Measurements from ENCODE around the gene TMEM120A.

TMEM120A gene

DNA sequence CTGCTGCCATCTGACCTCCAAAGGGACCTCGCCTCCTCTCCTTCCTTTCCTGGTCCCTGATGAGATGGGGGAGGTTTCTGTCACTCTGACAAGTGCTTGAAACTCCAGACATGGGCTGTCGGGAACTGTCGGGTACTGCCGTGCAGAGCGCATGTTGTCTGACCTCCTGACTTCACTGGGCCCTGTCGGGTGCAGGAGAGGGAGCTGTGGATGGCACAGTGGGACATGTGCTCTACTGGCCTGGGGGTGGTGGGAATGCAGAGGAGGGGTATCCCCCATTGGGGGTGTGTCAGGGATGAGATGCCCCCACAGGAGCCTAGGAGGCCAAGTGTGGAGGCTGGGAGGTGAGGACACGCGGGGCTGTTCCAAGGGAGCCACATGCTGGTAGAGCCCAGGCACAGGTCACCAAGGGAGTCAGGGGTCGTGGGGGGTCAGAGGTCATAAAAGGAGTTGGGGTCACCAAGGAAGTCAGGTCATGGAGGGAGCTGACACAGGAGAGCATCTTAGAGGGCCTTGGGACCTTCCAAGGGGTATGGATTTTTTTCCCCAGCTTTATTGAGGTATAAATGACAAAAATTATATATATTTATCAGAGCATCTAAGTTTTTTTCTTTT lies 30.9 kb downstream of the TMEM120A start:
- Histone ChIP-seq H3K4me1 (ENCODE audit: control insufficient read depth, low read depth, low read length) (no peaks in the 10 kb centered on the region), H3K27ac (ENCODE audit: low read length) (no peak overlapping the region), H3K27me3 (ENCODE audit: control insufficient read depth, insufficient read depth, low read length) (no peaks in the 10 kb centered on the region), H3K4me3 (ENCODE audit: low read length) (no peak overlapping the region), H3K9me3 (ENCODE audit: control insufficient read depth, low read depth, low read length) (no peaks in the 10 kb centered on the region), H3K9ac (ENCODE audit: low read length) (no peak overlapping the region), H3K36me3 (ENCODE audit: control insufficient read depth, low read depth, low read length) (peaks cover 4% of the 10 kb centered on the region)

- Histone ChIP-seq H3K9ac (ENCODE audit: low read length) (no peak overlapping the region), H3K4me3 (ENCODE audit: low read length) (no peak overlapping the region), H3K36me3 (ENCODE audit: control insufficient read depth, low read depth, low read length) (peaks cover 11% of the 10 kb centered on the region), H3K27ac (ENCODE audit: low read length) (no peak overlapping the region), H3K27me3 (ENCODE audit: control insufficient read depth, insufficient read depth, low read length) (no peaks in the 10 kb centered on the region), H3K9me3 (ENCODE audit: control insufficient read depth, low read depth, low read length) (no peaks in the 10 kb centered on the region), H3K4me1 (ENCODE audit: control insufficient read depth, low read depth, low read length) (no peaks in the 10 kb centered on the region)
Measured at GRCh38 chr7:75962607-75963380, 31.6 kb downstream of the TMEM120A start.

DNA sequence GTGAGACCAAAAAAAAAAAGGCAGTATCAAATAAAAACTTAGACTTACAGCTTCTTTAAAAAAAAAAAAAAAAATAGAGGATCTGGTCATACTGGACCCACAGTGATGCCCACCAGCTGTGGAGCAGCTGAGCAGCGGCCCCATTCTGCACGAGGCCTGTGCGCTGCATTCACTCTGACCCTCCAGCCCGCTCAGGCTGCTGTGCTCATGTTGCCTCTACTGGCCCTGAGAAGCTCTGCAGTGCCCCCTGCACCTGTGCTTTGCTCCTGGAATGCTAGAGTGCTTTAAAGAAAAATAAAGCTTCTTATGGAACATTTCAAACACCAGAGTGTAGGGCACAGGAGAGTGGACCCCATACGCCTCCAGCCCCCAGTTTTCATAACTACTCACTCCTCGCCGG lies 33.2 kb downstream of the TMEM120A start:
- Histone ChIP-seq H3K4me3 (ENCODE audit: low read length) (no peak overlapping the region), H3K4me1 (ENCODE audit: control insufficient read depth, low read depth, low read length) (no peaks in the 10 kb centered on the region), H3K36me3 (ENCODE audit: control insufficient read depth, low read depth, low read length) (peaks cover 18% of the 10 kb centered on the region), H3K9ac (ENCODE audit: low read length) (no peak overlapping the region), H3K27ac (ENCODE audit: low read length) (no peak overlapping the region), H3K9me3 (ENCODE audit: control insufficient read depth, low read depth, low read length) (no peaks in the 10 kb centered on the region), H3K27me3 (ENCODE audit: control insufficient read depth, insufficient read depth, low read length) (no peaks in the 10 kb centered on the region)

DNA sequence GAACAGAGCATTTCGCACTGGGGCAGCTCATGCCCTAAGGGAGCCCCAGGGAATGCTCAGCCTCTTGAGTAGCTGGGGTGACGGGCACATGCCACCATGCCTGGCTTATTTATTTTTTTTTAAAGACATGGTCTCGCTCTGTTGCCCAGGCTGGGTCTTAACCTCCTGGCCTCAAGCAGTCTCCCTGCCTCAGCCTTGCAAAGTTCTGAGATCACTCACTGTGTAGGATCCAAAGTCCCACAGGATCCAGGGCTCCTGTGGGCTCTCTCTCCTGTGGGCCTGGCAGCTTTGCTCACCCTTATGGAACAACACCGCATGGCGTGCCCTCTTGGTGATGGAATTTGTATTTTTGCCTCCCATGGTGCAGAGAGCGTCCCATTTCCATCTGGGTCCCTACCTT lies 34.0 kb downstream of the TMEM120A start:
- Histone ChIP-seq H3K4me3 (ENCODE audit: low read length) (no peak overlapping the region), H3K9ac (ENCODE audit: low read length) (no peak overlapping the region), H3K36me3 (ENCODE audit: control insufficient read depth, low read depth, low read length) (peaks cover 25% of the 10 kb centered on the region), H3K9me3 (ENCODE audit: control insufficient read depth, low read depth, low read length) (no peaks in the 10 kb centered on the region), H3K4me1 (ENCODE audit: control insufficient read depth, low read depth, low read length) (no peaks in the 10 kb centered on the region), H3K27ac (ENCODE audit: low read length) (no peak overlapping the region), H3K27me3 (ENCODE audit: control insufficient read depth, insufficient read depth, low read length) (no peaks in the 10 kb centered on the region)

DNA sequence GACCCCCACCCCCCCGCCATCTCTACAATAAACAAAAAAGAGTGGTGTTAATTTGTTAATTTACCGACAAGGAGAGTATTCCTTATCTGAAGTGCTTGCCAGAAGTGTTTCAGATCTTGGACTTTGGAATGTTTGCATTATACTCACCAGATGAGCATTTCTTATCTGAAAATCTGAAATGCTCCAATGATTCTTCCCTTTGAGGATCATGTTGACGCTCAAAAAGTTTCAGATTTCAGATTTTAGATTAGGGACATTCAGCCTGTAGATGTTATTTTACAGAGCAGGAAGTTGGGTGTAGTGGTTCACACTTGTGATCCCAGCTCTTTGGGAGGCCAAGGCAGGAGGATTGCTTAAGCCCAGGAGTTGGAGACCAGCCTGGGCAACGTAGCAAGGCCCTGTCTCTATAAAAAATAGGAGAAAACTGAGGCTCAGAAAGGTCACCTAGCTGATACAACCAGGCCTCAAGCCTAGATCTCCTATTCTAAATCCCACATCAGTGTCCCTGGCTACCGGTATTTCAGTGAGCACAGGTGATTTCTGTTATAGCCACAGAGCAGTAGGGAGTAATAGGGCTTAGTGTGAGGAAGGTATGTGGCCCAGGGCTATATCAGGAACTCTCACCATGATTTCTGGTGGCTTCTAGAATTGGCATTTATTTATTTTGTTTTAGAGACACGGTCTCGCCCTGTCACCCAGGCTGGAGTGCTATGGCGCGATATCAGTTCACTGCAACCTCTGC lies 35.4 kb downstream of the TMEM120A start:
- Histone ChIP-seq H3K9me3 (ENCODE audit: control insufficient read depth, low read depth, low read length) (no peaks in the 10 kb centered on the region), H3K27ac (ENCODE audit: low read length) (no peak overlapping the region), H3K4me3 (ENCODE audit: low read length) (no peak overlapping the region), H3K36me3 (ENCODE audit: control insufficient read depth, low read depth, low read length) (peaks cover 34% of the 10 kb centered on the region), H3K27me3 (ENCODE audit: control insufficient read depth, insufficient read depth, low read length) (no peaks in the 10 kb centered on the region), H3K4me1 (ENCODE audit: control insufficient read depth, low read depth, low read length) (no peaks in the 10 kb centered on the region), H3K9ac (ENCODE audit: low read length) (no peak overlapping the region)

- Histone ChIP-seq H3K9me3 (ENCODE audit: control insufficient read depth, low read depth, low read length) (no peaks in the 10 kb centered on the region), H3K4me1 (ENCODE audit: control insufficient read depth, low read depth, low read length) (no peaks in the 10 kb centered on the region), H3K4me3 (ENCODE audit: low read length) (no peak overlapping the region), H3K27ac (ENCODE audit: low read length) (no peak overlapping the region), H3K27me3 (ENCODE audit: control insufficient read depth, insufficient read depth, low read length) (no peaks in the 10 kb centered on the region), H3K36me3 (ENCODE audit: control insufficient read depth, low read depth, low read length) (peaks cover 34% of the 10 kb centered on the region), H3K9ac (ENCODE audit: low read length) (no peak overlapping the region)
Measured at GRCh38 chr7:75957021-75957736, 37.2 kb downstream of the TMEM120A start.

- Histone ChIP-seq H3K4me1 (ENCODE audit: control insufficient read depth, low read depth, low read length) (no peaks in the 10 kb centered on the region), H3K9ac (ENCODE audit: low read length) (no peak overlapping the region), H3K36me3 (ENCODE audit: control insufficient read depth, low read depth, low read length) (peaks cover 34% of the 10 kb centered on the region), H3K27ac (ENCODE audit: low read length) (no peak overlapping the region), H3K4me3 (ENCODE audit: low read length) (no peak overlapping the region), H3K27me3 (ENCODE audit: control insufficient read depth, insufficient read depth, low read length) (no peaks in the 10 kb centered on the region), H3K9me3 (ENCODE audit: control insufficient read depth, low read depth, low read length) (no peaks in the 10 kb centered on the region)
Measured at GRCh38 chr7:75955331-75955955, 39.0 kb downstream of the TMEM120A start.

GRCh38 chr7:75953931-75954330 lies 40.5 kb downstream of the TMEM120A start:
- H3K27me3 ChIP-seq (ENCODE audit: control insufficient read depth, insufficient read depth, low read length), result no peaks in the 10 kb centered on the region
- H3K27ac ChIP-seq (ENCODE audit: low read length), result no peak overlapping the region
- H3K9ac ChIP-seq (ENCODE audit: low read length), result no peak overlapping the region
- no peaks in the 10 kb centered on the region for H3K4me1 ChIP-seq (ENCODE audit: control insufficient read depth, low read depth, low read length)
- no peaks in the 10 kb centered on the region for H3K9me3 ChIP-seq (ENCODE audit: control insufficient read depth, low read depth, low read length)
- H3K4me3 ChIP-seq (ENCODE audit: low read length), result no peak overlapping the region
- H3K36me3 ChIP-seq (ENCODE audit: control insufficient read depth, low read depth, low read length), result peaks cover 34% of the 10 kb centered on the region

- H3K27me3 ChIP-seq (ENCODE audit: control insufficient read depth, insufficient read depth, low read length), result no peaks in the 10 kb centered on the region
- no peak overlapping the region for H3K27ac ChIP-seq (ENCODE audit: low read length)
- no peaks in the 10 kb centered on the region for H3K4me1 ChIP-seq (ENCODE audit: control insufficient read depth, low read depth, low read length)
- H3K4me3 ChIP-seq (ENCODE audit: low read length), result no peak overlapping the region
- H3K9me3 ChIP-seq (ENCODE audit: control insufficient read depth, low read depth, low read length), result no peaks in the 10 kb centered on the region
- peaks cover 32% of the 10 kb centered on the region for H3K36me3 ChIP-seq (ENCODE audit: control insufficient read depth, low read depth, low read length)
- no peak overlapping the region for H3K9ac ChIP-seq (ENCODE audit: low read length)
Measured at GRCh38 chr7:75953431-75953830, 41.0 kb downstream of the TMEM120A start.

DNA sequence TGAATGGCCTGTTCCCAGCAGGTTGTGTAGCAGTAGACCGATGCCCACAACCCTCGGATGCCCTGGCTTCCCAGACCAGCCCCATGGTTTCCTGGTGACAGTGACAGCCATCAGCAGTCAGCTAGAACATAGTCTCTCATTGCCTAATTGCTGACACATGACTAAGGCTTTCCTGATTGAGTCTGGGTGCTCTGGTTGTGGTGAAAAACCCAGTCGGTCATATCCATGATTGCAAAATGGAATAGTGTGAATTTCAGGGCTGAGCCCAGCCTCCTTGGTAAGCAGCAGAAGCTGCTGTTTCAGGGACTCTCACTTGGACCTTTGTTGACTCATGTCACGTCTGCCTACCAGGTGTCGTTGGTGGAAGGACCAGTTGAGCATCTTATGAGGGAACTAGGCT lies 42.9 kb downstream of the TMEM120A start:
- Histone ChIP-seq H3K27me3 (ENCODE audit: control insufficient read depth, insufficient read depth, low read length) (no peaks in the 10 kb centered on the region), H3K4me1 (ENCODE audit: control insufficient read depth, low read depth, low read length) (no peaks in the 10 kb centered on the region), H3K9ac (ENCODE audit: low read length) (no peak overlapping the region), H3K4me3 (ENCODE audit: low read length) (no peak overlapping the region), H3K9me3 (ENCODE audit: control insufficient read depth, low read depth, low read length) (no peaks in the 10 kb centered on the region), H3K36me3 (ENCODE audit: control insufficient read depth, low read depth, low read length) (peaks cover 27% of the 10 kb centered on the region), H3K27ac (ENCODE audit: low read length) (no peak overlapping the region)

GRCh38 chr7:75950111-75950681 lies 44.2 kb downstream of the TMEM120A start:
- Histone ChIP-seq H3K4me3 (ENCODE audit: low read length) (no peak overlapping the region), H3K4me1 (ENCODE audit: control insufficient read depth, low read depth, low read length) (no peaks in the 10 kb centered on the region), H3K9me3 (ENCODE audit: control insufficient read depth, low read depth, low read length) (no peaks in the 10 kb centered on the region), H3K27me3 (ENCODE audit: control insufficient read depth, insufficient read depth, low read length) (no peaks in the 10 kb centered on the region), H3K27ac (ENCODE audit: low read length) (no peak overlapping the region), H3K9ac (ENCODE audit: low read length) (no peak overlapping the region), H3K36me3 (ENCODE audit: control insufficient read depth, low read depth, low read length) (peaks cover 15% of the 10 kb centered on the region)
